ENCODE results near the gene IGF1R. TPM values are rescaled to one million over a fixed set of nuclear protein-coding genes. Genes with fewer than 3 reads are reported as not detected.
"Not testable (repeated sequence)": the region's sequence is repeated elsewhere in the genome, so short reads cannot be mapped to it uniquely, and the experiment has no call there.

IGF1R gene
- total RNA-seq, 5 donors from 2014 or later (not counting 1 experiment from before 2014, with no cell fraction given) = 40.3 to 97.2 (median 79.4) TPM

- not testable (repeated sequence) for H3K27ac Mint-ChIP-seq, DNase-seq
- WGBS (ENCODE audit: insufficient coverage) = no CpG with 5 or more reads among the region's 10 CpGs
These were observed 355.0 kb downstream of the IGF1R start for GRCh38 chr15:99003317-99003716.

GRCh38 chr15:99004998-99005974 is 356.9 kb downstream of the IGF1R start:
- H3K36me3 Mint-ChIP-seq; H3K4me1 Mint-ChIP-seq; H3K27ac ChIP-seq (ENCODE audit: low read length); H3K27me3 ChIP-seq (replicated peaks in 1 of 2; ENCODE audit: control insufficient read depth in 2 of 2, extremely low read depth in 1 of 2, insufficient read depth in 2 of 2, low read length in 1 of 2); H3K4me3 Mint-ChIP-seq; POLR2A ChIA-PET; H3K27ac Mint-ChIP-seq; H3K9me3 Mint-ChIP-seq; DNase-seq; H3K9me3 ChIP-seq; H3K4me1 ChIP-seq (ENCODE audit: control insufficient read depth in 1 of 2, extremely low read depth in 1 of 2, insufficient read depth in 2 of 2, low read length in 2 of 2); ATAC-seq (replicated peaks in 1 of 4); H3K4me3 ChIP-seq (ENCODE audit: control insufficient read depth in 1 of 2, extremely low read depth in 1 of 2, low read length in 1 of 2); H3K36me3 ChIP-seq (ENCODE audit: control insufficient read depth in 2 of 2, extremely low read depth in 1 of 2, insufficient read depth in 1 of 2, low read length in 1 of 2); H3K27me3 Mint-ChIP-seq: not testable (repeated sequence)
- CTCF ChIA-PET = interaction anchor here in 1 of 2 donors (0.5 kb wide), 1 partner anchor 155 kb away, joined by 3 read pairs; no protein-coding TSS in a partner anchor
- 95% methylated on average over 17 of the region's 38 CpGs for WGBS (ENCODE audit: insufficient coverage)

More at GRCh38 chr15:99003317-99003716, 355.0 kb downstream of the IGF1R start:
- H3K27me3 Mint-ChIP-seq; POLR2A ChIA-PET; H3K4me1 Mint-ChIP-seq; H3K36me3 ChIP-seq (ENCODE audit: control insufficient read depth in 2 of 2, extremely low read depth in 1 of 2, insufficient read depth in 1 of 2, low read length in 1 of 2); H3K4me3 Mint-ChIP-seq; H3K27me3 ChIP-seq (replicated peaks in 1 of 2; ENCODE audit: control insufficient read depth in 2 of 2, extremely low read depth in 1 of 2, insufficient read depth in 2 of 2, low read length in 1 of 2); H3K9me3 ChIP-seq; H3K36me3 Mint-ChIP-seq; H3K4me3 ChIP-seq (ENCODE audit: control insufficient read depth in 1 of 2, extremely low read depth in 1 of 2, low read length in 1 of 2); H3K9me3 Mint-ChIP-seq; ATAC-seq (replicated peaks in 1 of 4); CTCF ChIA-PET; H3K4me1 ChIP-seq (ENCODE audit: control insufficient read depth in 1 of 2, extremely low read depth in 1 of 2, insufficient read depth in 2 of 2, low read length in 2 of 2); H3K27ac ChIP-seq (ENCODE audit: low read length): not testable (repeated sequence)

GRCh38 chr15:99006146-99006545 is 357.8 kb downstream of the IGF1R start:
- DNase-seq = no peak
- no peaks in the 10 kb centered on the region for H3K36me3 Mint-ChIP-seq
- Histone ChIP-seq H3K4me3 (ENCODE audit: control insufficient read depth in 1 of 2, extremely low read depth in 1 of 2, low read length in 1 of 2) (no peak overlapping the region), H3K27me3 (replicated peaks in 1 of 2; ENCODE audit: control insufficient read depth in 2 of 2, extremely low read depth in 1 of 2, insufficient read depth in 2 of 2, low read length in 1 of 2) (peaks cover 0 to 6% of the 10 kb centered on the region in 2 experiments), H3K9me3 (no peaks in the 10 kb centered on the region), H3K27ac (ENCODE audit: low read length) (no peak overlapping the region), H3K4me1 (ENCODE audit: control insufficient read depth in 1 of 2, extremely low read depth in 1 of 2, insufficient read depth in 2 of 2, low read length in 2 of 2) (peaks cover 6 to 8% of the 10 kb centered on the region in 2 experiments), H3K36me3 (ENCODE audit: control insufficient read depth in 2 of 2, extremely low read depth in 1 of 2, insufficient read depth in 1 of 2, low read length in 1 of 2) (no peaks in the 10 kb centered on the region)
- H3K9me3 Mint-ChIP-seq = no peaks in the 10 kb centered on the region
- 74% methylated on average over 9 of the region's 9 CpGs for WGBS (ENCODE audit: insufficient coverage)
- POLR2A ChIA-PET = no interaction called here
- H3K4me1 Mint-ChIP-seq = peaks cover 0 to 8% (median 4%) of the 10 kb centered on the region in 3 donors
- H3K4me3 Mint-ChIP-seq = no peak overlapping the region
- peaks cover 0 to 6% of the 10 kb centered on the region in 2 donors for H3K27me3 Mint-ChIP-seq
- CTCF ChIA-PET = interaction anchor here in 1 of 2 donors (0.5 kb wide), 1 partner anchor 154 kb away, joined by 3 read pairs; no protein-coding TSS in a partner anchor
- no peak for ATAC-seq (replicated peaks in 1 of 4)
- H3K27ac Mint-ChIP-seq = no peak overlapping the region

GRCh38 chr15:99006904-99007495 is 358.7 kb downstream of the IGF1R start:
- Mint-ChIP-seq H3K4me1 (peaks cover 0 to 8% (median 2%) of the 10 kb centered on the region in 3 donors), H3K36me3 (no peaks in the 10 kb centered on the region), H3K27me3 (peaks cover 0 to 9% of the 10 kb centered on the region in 2 donors), H3K4me3 (no peak overlapping the region), H3K27ac (no peak overlapping the region), H3K9me3 (no peaks in the 10 kb centered on the region)
- Histone ChIP-seq H3K36me3 (ENCODE audit: control insufficient read depth in 2 of 2, extremely low read depth in 1 of 2, insufficient read depth in 1 of 2, low read length in 1 of 2) (no peaks in the 10 kb centered on the region), H3K27me3 (replicated peaks in 1 of 2; ENCODE audit: control insufficient read depth in 2 of 2, extremely low read depth in 1 of 2, insufficient read depth in 2 of 2, low read length in 1 of 2) (peaks cover 0 to 6% of the 10 kb centered on the region in 2 experiments), H3K9me3 (no peaks in the 10 kb centered on the region), H3K27ac (ENCODE audit: low read length) (no peak overlapping the region), H3K4me1 (ENCODE audit: control insufficient read depth in 1 of 2, extremely low read depth in 1 of 2, insufficient read depth in 2 of 2, low read length in 2 of 2) (peaks cover 3 to 8% of the 10 kb centered on the region in 2 experiments), H3K4me3 (ENCODE audit: control insufficient read depth in 1 of 2, extremely low read depth in 1 of 2, low read length in 1 of 2) (no peak overlapping the region)
- no peak for ATAC-seq (replicated peaks in 1 of 4)
- WGBS (ENCODE audit: insufficient coverage) = 84% methylated on average over 16 of the region's 17 CpGs
- POLR2A ChIA-PET = no interaction called here
- CTCF ChIA-PET = no interaction called here
- DNase-seq = no peak

- Mint-ChIP-seq H3K36me3 (no peaks in the 10 kb centered on the region), H3K27me3 (peaks cover 4 to 12% of the 10 kb centered on the region in 2 donors), H3K9me3 (no peaks in the 10 kb centered on the region), H3K4me1 (peaks cover 0 to 2% (median 2%) of the 10 kb centered on the region in 3 donors), H3K27ac (no peak overlapping the region), H3K4me3 (no peak overlapping the region)
- no peak for DNase-seq
- Histone ChIP-seq H3K9me3 (no peaks in the 10 kb centered on the region), H3K4me1 (ENCODE audit: control insufficient read depth in 1 of 2, extremely low read depth in 1 of 2, insufficient read depth in 2 of 2, low read length in 2 of 2) (no peaks in the 10 kb centered on the region), H3K27me3 (replicated peaks in 1 of 2; ENCODE audit: control insufficient read depth in 2 of 2, extremely low read depth in 1 of 2, insufficient read depth in 2 of 2, low read length in 1 of 2) (peaks cover 0 to 6% of the 10 kb centered on the region in 2 experiments), H3K4me3 (ENCODE audit: control insufficient read depth in 1 of 2, extremely low read depth in 1 of 2, low read length in 1 of 2) (no peak overlapping the region), H3K36me3 (ENCODE audit: control insufficient read depth in 2 of 2, extremely low read depth in 1 of 2, insufficient read depth in 1 of 2, low read length in 1 of 2) (no peaks in the 10 kb centered on the region), H3K27ac (ENCODE audit: low read length) (no peak overlapping the region)
- WGBS (ENCODE audit: insufficient coverage) = 70% methylated on average over 5 of the region's 8 CpGs
- ChIA-PET CTCF (no interaction called here), POLR2A (no interaction called here)
- ATAC-seq (replicated peaks in 1 of 4) = no peak
These were observed 361.5 kb downstream of the IGF1R start for GRCh38 chr15:99009741-99010330.

- Mint-ChIP-seq H3K4me1 (peaks cover 0 to 3% (median 2%) of the 10 kb centered on the region in 3 donors), H3K9me3 (no peaks in the 10 kb centered on the region), H3K36me3 (no peaks in the 10 kb centered on the region), H3K4me3 (no peak overlapping the region), H3K27ac (no peak overlapping the region), H3K27me3 (peaks cover 5 to 13% of the 10 kb centered on the region in 2 donors)
- H3K36me3 ChIP-seq (ENCODE audit: control insufficient read depth in 2 of 2, extremely low read depth in 1 of 2, insufficient read depth in 1 of 2, low read length in 1 of 2) = no peaks in the 10 kb centered on the region
- peaks cover 0 to 5% of the 10 kb centered on the region in 2 experiments for H3K4me1 ChIP-seq (ENCODE audit: control insufficient read depth in 1 of 2, extremely low read depth in 1 of 2, insufficient read depth in 2 of 2, low read length in 2 of 2)
- no peak overlapping the region for H3K4me3 ChIP-seq (ENCODE audit: control insufficient read depth in 1 of 2, extremely low read depth in 1 of 2, low read length in 1 of 2)
- DNase-seq (no peak), ATAC-seq (replicated peaks in 1 of 4) (no peak)
- peaks cover 0 to 11% of the 10 kb centered on the region in 2 experiments for H3K27me3 ChIP-seq (replicated peaks in 1 of 2; ENCODE audit: control insufficient read depth in 2 of 2, extremely low read depth in 1 of 2, insufficient read depth in 2 of 2, low read length in 1 of 2)
- no CpG with 5 or more reads among the region's 2 CpGs for WGBS (ENCODE audit: insufficient coverage)
- H3K9me3 ChIP-seq = no peaks in the 10 kb centered on the region
- ChIA-PET CTCF (interaction anchor here in 1 of 2 donors (0.6 kb wide), 1 partner anchor 165 kb away, joined by 4 read pairs; no protein-coding TSS in a partner anchor), POLR2A (no interaction called here)
- H3K27ac ChIP-seq (ENCODE audit: low read length) = no peak overlapping the region
These were observed 362.4 kb downstream of the IGF1R start for GRCh38 chr15:99010768-99011167.
